Measurements from ENCODE around the gene NOD2. TPM values are rescaled to one million over a fixed set of nuclear protein-coding genes. Genes with fewer than 3 reads are reported as not detected.

Gene NOD2
- total RNA-seq, 1 donor from 2014 or later = 0.46 TPM

DNA sequence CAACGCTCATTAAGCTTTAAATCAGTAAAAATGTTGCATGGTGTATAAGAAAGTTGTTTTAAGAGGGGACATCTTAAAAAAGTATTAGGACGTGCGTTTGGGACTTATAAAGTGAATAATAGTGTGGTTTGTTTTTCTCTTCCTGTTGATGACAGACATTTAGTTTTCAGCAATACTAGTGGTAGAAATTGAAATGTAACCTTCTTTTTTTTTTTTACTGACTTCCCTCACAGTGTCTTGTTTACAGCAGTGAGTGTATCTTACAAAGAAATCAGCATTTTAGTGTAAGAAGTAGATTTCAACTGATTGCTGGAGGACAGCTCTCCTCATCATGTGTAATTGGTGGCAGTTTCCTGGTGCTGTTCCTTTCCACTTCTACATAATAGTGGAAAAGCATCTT is 88.1 kb downstream of the NOD2 start:
- TF ChIP-seq, protein P1, sequence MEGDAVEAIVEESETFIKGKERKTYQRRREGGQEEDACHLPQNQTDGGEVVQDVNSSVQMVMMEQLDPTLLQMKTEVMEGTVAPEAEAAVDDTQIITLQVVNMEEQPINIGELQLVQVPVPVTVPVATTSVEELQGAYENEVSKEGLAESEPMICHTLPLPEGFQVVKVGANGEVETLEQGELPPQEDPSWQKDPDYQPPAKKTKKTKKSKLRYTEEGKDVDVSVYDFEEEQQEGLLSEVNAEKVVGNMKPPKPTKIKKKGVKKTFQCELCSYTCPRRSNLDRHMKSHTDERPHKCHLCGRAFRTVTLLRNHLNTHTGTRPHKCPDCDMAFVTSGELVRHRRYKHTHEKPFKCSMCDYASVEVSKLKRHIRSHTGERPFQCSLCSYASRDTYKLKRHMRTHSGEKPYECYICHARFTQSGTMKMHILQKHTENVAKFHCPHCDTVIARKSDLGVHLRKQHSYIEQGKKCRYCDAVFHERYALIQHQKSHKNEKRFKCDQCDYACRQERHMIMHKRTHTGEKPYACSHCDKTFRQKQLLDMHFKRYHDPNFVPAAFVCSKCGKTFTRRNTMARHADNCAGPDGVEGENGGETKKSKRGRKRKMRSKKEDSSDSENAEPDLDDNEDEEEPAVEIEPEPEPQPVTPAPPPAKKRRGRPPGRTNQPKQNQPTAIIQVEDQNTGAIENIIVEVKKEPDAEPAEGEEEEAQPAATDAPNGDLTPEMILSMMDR (IDR thresholded peaks at IDR 0.05; ENCODE audit: insufficient read depth, low read length, poor library complexity, severe bottlenecking) = no peak
- Histone ChIP-seq H3K27me3 (ENCODE audit: control insufficient read depth, insufficient read depth, low read length) (no peaks in the 10 kb centered on the region), H3K4me3 (ENCODE audit: low read depth, low read length) (no peak overlapping the region), H3K36me3 (ENCODE audit: control insufficient read depth, insufficient read depth, low read length) (peaks cover 2% of the 10 kb centered on the region)
- no peak for DNase-seq (ENCODE audit: low read depth)

Other genes with a start within 250 kb of the NOD2 start
- 0.33 and 0.34 TPM in 2 replicates for gene NKD1, start 145.2 kb upstream of the NOD2 start, total RNA-seq
- gene SNX20, start 12.3 kb upstream of the NOD2 start, total RNA-seq = not detected in 2 replicates
- gene CYLD, start 48.5 kb downstream of the NOD2 start, total RNA-seq = 21.5 and 24.4 TPM in 2 replicates

Data from kidney epithelial cell (primary cell).